ENCODE results near the gene IFRD2.

DNA sequence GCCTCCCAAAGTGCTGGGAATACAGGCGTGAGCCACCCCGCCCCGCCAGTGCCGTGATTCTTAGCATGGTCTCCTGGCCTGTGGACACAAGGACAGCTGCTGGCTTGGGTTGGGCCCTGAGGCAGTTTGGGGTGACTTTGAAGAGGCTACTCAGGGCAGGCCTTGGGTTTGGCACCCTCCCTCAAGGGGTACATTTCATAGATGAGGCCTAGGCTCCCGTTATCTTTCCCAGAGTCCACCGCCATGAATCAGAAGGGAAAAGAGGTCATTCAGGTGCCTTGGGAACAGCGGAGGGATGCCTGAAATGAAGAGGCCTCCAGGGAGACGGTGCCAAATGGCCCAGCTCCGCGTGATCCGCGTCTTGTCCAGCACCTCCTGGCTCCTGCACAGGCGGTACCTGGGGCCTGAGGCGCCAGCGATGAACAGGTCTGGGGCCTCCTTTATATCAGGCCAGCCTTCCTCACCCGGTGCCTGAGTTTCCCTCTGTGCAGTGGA, 46.9 kb downstream of the IFRD2 start:
- no peak for TF ChIP-seq POLR2A (IDR thresholded peaks at IDR 0.05)
- no peak for TF ChIP-seq POLR2AphosphoS5 (IDR thresholded peaks at IDR 0.05)
- TF ChIP-seq CTCF (IDR thresholded peaks at IDR 0.05): no peak

Data from sigmoid colon (tissue), 4 donors.